ENCODE results near the gene RIPPLY1.

The RIPPLY1 gene

DNA sequence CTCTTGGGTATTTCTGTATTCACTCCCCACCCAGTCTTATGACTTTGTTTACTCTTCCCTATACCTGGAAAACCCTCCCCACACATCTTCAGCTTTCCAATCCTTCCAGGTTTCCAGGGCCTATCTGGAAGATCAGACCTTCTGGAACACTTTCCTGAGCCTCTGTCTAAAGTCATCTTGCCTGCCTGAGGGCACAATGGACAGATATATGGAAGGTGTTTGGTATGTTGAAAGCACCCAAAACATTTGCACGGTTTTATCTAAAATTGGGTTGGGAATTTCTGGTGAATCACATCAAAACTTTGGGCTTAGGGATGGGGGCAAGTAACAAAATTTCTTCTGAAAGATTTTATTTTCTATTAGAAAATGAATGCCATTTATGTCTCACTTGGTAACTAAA, 33.1 kb upstream of the RIPPLY1 start:
- H2AFZ ChIP-seq: no peak overlapping the region
- H3K36me3 ChIP-seq (ENCODE audit: control insufficient read depth, insufficient read depth, low read length): no peaks in the 10 kb centered on the region
- H3K79me2 ChIP-seq: no peaks in the 10 kb centered on the region
- TF ChIP-seq, protein P1, sequence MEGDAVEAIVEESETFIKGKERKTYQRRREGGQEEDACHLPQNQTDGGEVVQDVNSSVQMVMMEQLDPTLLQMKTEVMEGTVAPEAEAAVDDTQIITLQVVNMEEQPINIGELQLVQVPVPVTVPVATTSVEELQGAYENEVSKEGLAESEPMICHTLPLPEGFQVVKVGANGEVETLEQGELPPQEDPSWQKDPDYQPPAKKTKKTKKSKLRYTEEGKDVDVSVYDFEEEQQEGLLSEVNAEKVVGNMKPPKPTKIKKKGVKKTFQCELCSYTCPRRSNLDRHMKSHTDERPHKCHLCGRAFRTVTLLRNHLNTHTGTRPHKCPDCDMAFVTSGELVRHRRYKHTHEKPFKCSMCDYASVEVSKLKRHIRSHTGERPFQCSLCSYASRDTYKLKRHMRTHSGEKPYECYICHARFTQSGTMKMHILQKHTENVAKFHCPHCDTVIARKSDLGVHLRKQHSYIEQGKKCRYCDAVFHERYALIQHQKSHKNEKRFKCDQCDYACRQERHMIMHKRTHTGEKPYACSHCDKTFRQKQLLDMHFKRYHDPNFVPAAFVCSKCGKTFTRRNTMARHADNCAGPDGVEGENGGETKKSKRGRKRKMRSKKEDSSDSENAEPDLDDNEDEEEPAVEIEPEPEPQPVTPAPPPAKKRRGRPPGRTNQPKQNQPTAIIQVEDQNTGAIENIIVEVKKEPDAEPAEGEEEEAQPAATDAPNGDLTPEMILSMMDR (IDR thresholded peaks at IDR 0.05): no peak
- no peak overlapping the region for H3K9ac ChIP-seq
- H3K4me2 ChIP-seq (ENCODE audit: low read length): no peak overlapping the region
- H3K4me3 ChIP-seq (ENCODE audit: low read depth, low read length): no peak overlapping the region
- H3K27ac ChIP-seq: no peak overlapping the region
- H3K4me1 ChIP-seq: no peaks in the 10 kb centered on the region
- no peaks in the 10 kb centered on the region for H3K9me3 ChIP-seq (ENCODE audit: control insufficient read depth, low read length)
- H3K27me3 ChIP-seq (ENCODE audit: control insufficient read depth, insufficient read depth, low read length): no peaks in the 10 kb centered on the region

DNA sequence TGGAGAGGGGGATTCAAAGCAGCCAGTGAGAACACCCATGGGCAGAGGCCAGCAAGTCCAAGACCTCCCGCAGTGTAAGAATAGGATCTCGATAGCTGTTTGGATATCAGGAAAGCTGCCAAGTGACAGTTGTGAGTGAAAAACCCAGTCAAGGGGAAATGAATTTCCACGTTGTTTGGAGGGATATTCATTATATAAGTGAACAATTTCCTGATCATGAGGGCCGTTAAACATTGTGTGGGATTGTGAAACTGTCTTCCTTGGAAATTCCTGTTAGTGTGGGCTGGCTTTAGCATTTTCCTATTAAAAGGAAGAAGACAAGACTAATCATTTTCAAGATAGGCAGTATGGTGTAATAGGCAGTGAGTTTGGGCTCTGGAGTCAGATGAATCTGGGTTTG, 32.0 kb upstream of the RIPPLY1 start:
- H3K79me2 ChIP-seq: no peaks in the 10 kb centered on the region

DNA sequence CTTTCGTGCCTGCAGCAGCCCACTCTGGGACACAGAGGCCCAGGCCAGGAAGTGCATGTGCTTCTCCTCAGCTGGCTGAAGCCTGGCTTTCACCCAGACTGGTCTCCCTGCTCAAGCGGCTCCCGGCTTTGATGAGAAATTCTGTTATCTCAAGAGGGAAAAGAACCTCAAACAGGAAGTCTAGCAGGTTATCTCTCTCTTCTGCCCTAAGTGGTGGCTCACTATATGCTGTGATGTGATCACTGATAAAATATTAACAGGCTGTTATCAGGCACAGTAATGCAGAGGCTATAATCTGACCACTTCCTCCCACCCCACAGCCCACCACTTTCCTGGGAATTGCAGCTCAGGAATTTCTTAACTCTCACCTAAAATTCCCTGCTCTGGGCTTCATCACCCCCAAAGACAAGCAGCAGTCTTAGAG, 30.4 kb upstream of the RIPPLY1 start:
- no peak overlapping the region for H3K4me2 ChIP-seq (ENCODE audit: low read length)
- H3K36me3 ChIP-seq (ENCODE audit: control insufficient read depth, insufficient read depth, low read length): no peaks in the 10 kb centered on the region
- no peak overlapping the region for H3K9ac ChIP-seq
- H3K79me2 ChIP-seq: no peaks in the 10 kb centered on the region
- TF ChIP-seq, protein P1 (IDR thresholded peaks at IDR 0.05): no peak
- no peaks in the 10 kb centered on the region for H3K9me3 ChIP-seq (ENCODE audit: control insufficient read depth, low read length)
- no peak overlapping the region for H2AFZ ChIP-seq
- no peaks in the 10 kb centered on the region for H3K27me3 ChIP-seq (ENCODE audit: control insufficient read depth, insufficient read depth, low read length)
- H3K27ac ChIP-seq: no peak overlapping the region
- no peak overlapping the region for H3K4me3 ChIP-seq (ENCODE audit: low read depth, low read length)
- H3K4me1 ChIP-seq: no peaks in the 10 kb centered on the region

More for the DNA sequence above, 32.0 kb upstream of the RIPPLY1 start:
- Histone ChIP-seq H3K9ac (no peak overlapping the region), H3K4me1 (no peaks in the 10 kb centered on the region), H3K4me3 (ENCODE audit: low read depth, low read length) (no peak overlapping the region), H3K4me2 (ENCODE audit: low read length) (no peak overlapping the region), H3K27ac (no peak overlapping the region), H3K27me3 (ENCODE audit: control insufficient read depth, insufficient read depth, low read length) (no peaks in the 10 kb centered on the region), H3K9me3 (ENCODE audit: control insufficient read depth, low read length) (no peaks in the 10 kb centered on the region), H3K36me3 (ENCODE audit: control insufficient read depth, insufficient read depth, low read length) (no peaks in the 10 kb centered on the region), H2AFZ (no peak overlapping the region)
- TF ChIP-seq, protein P1 (IDR thresholded peaks at IDR 0.05): no peak

DNA sequence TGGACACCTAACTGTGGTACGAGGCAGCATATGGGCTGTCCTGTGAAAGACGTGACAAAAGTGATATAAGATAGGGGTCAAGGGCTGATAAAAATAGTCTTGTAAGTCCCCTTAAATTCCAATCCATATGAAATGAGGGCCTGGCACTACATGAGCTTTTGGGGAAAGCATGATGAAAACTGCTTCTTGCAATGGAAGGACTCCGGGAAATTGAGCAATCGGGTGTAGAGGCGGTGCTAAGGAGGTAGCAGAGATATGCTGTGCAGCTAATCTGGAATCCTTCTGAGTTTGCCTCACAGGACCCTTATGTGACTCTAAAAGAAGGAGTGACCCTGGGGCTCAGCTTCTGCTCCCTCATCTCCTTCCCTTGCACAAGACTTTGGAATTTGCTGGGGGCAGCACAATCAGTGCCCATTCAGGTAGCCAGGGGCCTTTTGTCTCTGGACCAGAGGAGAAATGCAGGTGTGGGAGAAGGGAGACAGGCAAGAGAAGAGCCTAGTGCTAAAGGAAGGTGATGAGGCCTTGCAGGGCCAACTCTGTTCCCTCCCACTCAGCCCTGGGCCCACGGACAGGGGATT, 29.9 kb upstream of the RIPPLY1 start:
- Histone ChIP-seq H3K4me3 (ENCODE audit: low read depth, low read length) (no peak overlapping the region), H3K27ac (no peak overlapping the region), H3K9ac (no peak overlapping the region), H3K4me2 (ENCODE audit: low read length) (no peak overlapping the region), H3K9me3 (ENCODE audit: control insufficient read depth, low read length) (no peaks in the 10 kb centered on the region), H3K36me3 (ENCODE audit: control insufficient read depth, insufficient read depth, low read length) (no peaks in the 10 kb centered on the region), H3K4me1 (no peaks in the 10 kb centered on the region), H3K79me2 (no peaks in the 10 kb centered on the region), H3K27me3 (ENCODE audit: control insufficient read depth, insufficient read depth, low read length) (no peaks in the 10 kb centered on the region), H2AFZ (no peak overlapping the region)
- TF ChIP-seq, protein P1 (IDR thresholded peaks at IDR 0.05): no peak

DNA sequence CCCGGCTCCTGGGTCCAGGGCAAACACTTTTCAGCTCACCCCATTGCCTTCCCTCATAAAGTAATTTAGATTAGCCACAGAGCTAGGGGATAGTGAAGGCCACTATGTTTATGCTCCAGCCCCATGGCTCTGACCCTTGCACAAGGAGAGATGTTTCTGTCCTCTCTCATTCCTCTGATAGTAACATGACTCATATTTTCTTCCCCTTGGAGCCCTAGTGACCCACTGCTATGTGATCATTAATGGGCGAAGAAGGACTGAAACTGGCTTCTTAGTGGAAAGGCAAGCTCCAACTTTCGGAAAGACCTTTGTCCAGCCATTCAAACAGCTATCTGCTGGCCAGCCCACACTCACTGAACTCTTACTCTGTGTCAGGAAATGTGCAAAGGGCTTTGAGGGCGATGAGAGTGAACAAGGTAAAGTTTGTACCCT, 29.4 kb upstream of the RIPPLY1 start:
- H3K4me2 ChIP-seq (ENCODE audit: low read length): no peak overlapping the region
- H3K4me1 ChIP-seq: no peaks in the 10 kb centered on the region
- no peak overlapping the region for H3K9ac ChIP-seq
- H3K9me3 ChIP-seq (ENCODE audit: control insufficient read depth, low read length): no peaks in the 10 kb centered on the region
- no peak overlapping the region for H3K27ac ChIP-seq
- no peaks in the 10 kb centered on the region for H3K79me2 ChIP-seq
- TF ChIP-seq, protein P1 (IDR thresholded peaks at IDR 0.05): no peak
- H3K36me3 ChIP-seq (ENCODE audit: control insufficient read depth, insufficient read depth, low read length): no peaks in the 10 kb centered on the region
- H3K4me3 ChIP-seq (ENCODE audit: low read depth, low read length): no peak overlapping the region
- no peak overlapping the region for H2AFZ ChIP-seq
- no peaks in the 10 kb centered on the region for H3K27me3 ChIP-seq (ENCODE audit: control insufficient read depth, insufficient read depth, low read length)

Data from parathyroid adenoma (tissue), 2 donors.